GM13977 (cell line): ENCODE measurements around the gene PLK2.

Experiments
- DNase-seq: peaks from one replicate; pipeline ENCODE4 v3.0.0; 2012; ENCODE audit warnings: low spot score
- in situ Hi-C: fragments of 300-500 bp; cut with MboI; formaldehyde crosslinking; loops from one replicate; pipeline ENCODE4 v1.12.0; 2022; ENCODE audit warnings: low sequenced_read_pairs, low pct_unique_long_range_greater_than_20kb, mixed read lengths, inconsistent platforms; ENCODE audit not compliant: unreplicated experiment
- TF ChIP-seq, protein P1 (sequence below): IDR thresholded peaks from 2 replicates; pipeline ENCODE4 v1.5.1; 2012; ENCODE audit warnings: mild to moderate bottlenecking, control low read depth; ENCODE audit not compliant: insufficient read depth; ENCODE audit errors: extremely low read depth, missing control alignments

Gene PLK2

GRCh38 chr5:58462623-58463230, 2.8 kb upstream of the PLK2 start:
- peak; percentile 50 for DNase-seq
- in situ Hi-C loops: loop anchor here (25.0 kb wide), 2 partner anchors 575 to 675 kb away; no protein-coding TSS in a partner anchor
- TF ChIP-seq, protein P1, sequence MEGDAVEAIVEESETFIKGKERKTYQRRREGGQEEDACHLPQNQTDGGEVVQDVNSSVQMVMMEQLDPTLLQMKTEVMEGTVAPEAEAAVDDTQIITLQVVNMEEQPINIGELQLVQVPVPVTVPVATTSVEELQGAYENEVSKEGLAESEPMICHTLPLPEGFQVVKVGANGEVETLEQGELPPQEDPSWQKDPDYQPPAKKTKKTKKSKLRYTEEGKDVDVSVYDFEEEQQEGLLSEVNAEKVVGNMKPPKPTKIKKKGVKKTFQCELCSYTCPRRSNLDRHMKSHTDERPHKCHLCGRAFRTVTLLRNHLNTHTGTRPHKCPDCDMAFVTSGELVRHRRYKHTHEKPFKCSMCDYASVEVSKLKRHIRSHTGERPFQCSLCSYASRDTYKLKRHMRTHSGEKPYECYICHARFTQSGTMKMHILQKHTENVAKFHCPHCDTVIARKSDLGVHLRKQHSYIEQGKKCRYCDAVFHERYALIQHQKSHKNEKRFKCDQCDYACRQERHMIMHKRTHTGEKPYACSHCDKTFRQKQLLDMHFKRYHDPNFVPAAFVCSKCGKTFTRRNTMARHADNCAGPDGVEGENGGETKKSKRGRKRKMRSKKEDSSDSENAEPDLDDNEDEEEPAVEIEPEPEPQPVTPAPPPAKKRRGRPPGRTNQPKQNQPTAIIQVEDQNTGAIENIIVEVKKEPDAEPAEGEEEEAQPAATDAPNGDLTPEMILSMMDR: peak; percentile 55

GRCh38 chr5:58462154-58462553, 2.3 kb upstream of the PLK2 start:
- TF ChIP-seq, protein P1: no peak
- no peak for DNase-seq
- in situ Hi-C loops: loop anchor here (25.0 kb wide), 2 partner anchors 575 to 675 kb away; no protein-coding TSS in a partner anchor

DNA sequence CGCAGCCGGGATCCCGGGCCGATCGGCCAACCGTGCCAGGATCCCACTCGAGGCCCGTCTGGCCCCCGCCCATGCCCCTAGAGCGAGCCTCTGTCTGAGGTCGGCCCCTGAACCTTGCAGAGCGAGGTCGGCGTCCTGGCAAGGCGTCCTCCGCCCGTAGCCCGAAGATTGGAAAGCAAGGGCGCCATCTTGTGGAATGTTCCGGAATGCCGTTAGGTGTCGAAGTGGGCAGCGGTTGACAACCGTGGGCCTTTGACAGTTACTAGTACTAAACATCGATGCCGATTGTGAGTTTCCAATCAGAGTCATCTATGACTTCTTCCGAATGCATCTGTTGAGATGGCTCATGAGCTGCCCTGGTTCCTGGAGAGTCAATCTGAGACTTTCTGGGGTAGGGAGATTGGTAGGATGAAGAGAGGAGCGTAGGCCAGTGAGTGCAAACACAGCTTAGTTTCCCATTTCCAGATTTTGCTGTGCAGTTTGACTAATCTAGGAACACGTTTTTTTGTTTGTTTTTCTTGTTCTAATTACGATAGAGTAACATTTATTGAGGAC, 923 bp upstream of the PLK2 start:
- peak; percentile 81 for DNase-seq
- in situ Hi-C loops: loop anchor here (25.0 kb wide), 2 partner anchors 574 to 674 kb away; no protein-coding TSS in a partner anchor
- TF ChIP-seq, protein P1: peak; percentile 84

DNA sequence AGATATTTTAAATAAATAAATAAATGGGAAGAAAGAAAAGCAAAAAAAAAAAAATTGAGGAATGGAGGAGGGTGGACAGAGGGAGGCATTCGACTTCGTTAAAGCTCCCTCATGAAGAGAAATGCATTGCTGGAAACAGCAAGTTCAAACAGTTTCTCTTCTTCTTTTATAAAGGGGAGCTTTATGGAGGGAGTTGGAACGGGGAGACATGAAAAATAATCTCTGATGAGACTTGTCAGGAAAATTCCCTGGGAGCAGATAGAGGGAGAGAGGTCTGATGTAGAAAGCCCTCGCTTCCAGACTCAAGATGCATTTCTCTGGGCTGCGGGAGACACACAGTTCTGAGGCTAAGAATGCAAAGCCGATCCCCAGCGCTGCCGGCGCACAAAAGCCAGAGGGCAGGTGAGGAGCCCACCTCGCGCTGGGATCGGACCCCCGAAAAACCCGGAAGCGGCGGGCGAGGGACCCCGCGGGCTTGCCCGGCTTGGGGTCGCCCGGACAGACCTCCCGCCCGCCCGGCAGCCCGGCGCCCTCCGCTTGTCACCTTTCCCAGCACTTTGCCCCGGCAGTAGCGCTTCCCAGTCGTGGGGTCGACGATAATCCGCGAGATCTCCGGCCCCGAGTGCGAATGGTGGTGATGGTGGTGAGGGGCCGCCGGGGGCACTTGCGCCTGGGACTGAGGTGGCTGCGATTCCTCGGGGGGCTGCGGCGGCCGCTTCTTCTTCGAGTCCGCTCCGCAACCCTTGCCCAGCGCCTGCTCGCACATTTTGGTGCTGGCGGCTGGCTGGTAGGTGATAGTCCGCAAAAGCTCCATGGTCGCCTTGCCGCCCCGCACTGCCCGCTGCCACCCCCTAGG, 512 bp downstream of the PLK2 start:
- no peak for DNase-seq
- in situ Hi-C loops: loop anchor here (10.0 to 25.0 kb wide), 3 partner anchors 572 to 955 kb away; no protein-coding TSS in a partner anchor
- TF ChIP-seq, protein P1: no peak

GRCh38 chr5:58458743-58459145, 1.1 kb downstream of the PLK2 start:
- DNase-seq: no peak
- in situ Hi-C loops: loop anchor here (10.0 to 25.0 kb wide), 3 partner anchors 571 to 954 kb away; no protein-coding TSS in a partner anchor

DNA sequence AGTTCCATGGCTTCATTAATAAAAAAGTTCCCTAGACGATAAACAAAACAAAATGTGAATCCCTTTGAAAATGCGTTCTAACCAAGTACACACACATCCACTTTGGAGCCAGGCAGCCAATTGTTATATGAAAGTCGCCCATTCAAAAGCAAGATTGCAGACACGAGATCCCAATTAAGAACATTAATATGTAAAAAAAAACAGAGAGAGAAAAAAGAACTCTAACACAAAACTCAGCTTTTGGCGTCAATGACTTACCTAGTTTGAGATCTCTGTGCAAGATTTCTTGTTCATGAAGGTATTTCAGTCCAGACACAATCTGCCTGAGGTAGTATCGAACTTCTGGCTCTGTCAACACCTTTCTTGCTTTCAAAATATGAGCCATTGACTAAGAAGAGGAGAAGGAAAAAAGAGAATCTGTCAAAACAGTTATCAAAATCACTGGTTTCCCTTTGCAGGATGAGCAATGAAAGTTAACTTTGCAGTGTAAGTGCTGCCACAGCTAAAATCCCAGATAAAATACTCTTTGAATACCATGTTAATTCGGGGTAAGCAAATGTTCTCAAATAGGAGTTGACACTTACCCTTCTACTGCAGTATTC, 1.6 kb downstream of the PLK2 start:
- no peak for DNase-seq
- in situ Hi-C loops: loop anchor here (10.0 to 25.0 kb wide), 3 partner anchors 571 to 953 kb away; no protein-coding TSS in a partner anchor
- TF ChIP-seq, protein P1: no peak

More at GRCh38 chr5:58458743-58459145, 1.1 kb downstream of the PLK2 start:
- TF ChIP-seq, protein P1: no peak
